Activated naive CD8-positive, alpha-beta T cell (primary cell): ENCODE measurements around the gene DYRK1A.

Source experiments
- H3K27ac Mint-ChIP-seq: one replicate; pipeline ENCODE4 v1.8.0; 2021; ENCODE audit warnings: mixed read lengths
- H3K27me3 Mint-ChIP-seq: one replicate; pipeline ENCODE4 v1.8.0; 2021; ENCODE audit warnings: mixed read lengths
- H3K36me3 Mint-ChIP-seq: one replicate; pipeline ENCODE4 v1.8.0; 2021; ENCODE audit warnings: mixed read lengths
- H3K4me1 Mint-ChIP-seq: one replicate; pipeline ENCODE4 v1.8.0; 2021; ENCODE audit warnings: low read depth, mixed read lengths
- H3K4me3 Mint-ChIP-seq: one replicate; pipeline ENCODE4 v1.8.0; 2021; ENCODE audit warnings: mild to moderate bottlenecking, mixed read lengths
- H3K9me3 Mint-ChIP-seq: one replicate; pipeline ENCODE4 v1.8.0; 2021; ENCODE audit warnings: low read depth, mixed read lengths

DYRK1A gene

GRCh38 chr21:37454869-37455503 is 88.4 kb downstream of the DYRK1A start:
- H3K36me3 Mint-ChIP-seq: peaks cover 11% of the 10 kb centered on the region
- no peaks in the 10 kb centered on the region for H3K27me3 Mint-ChIP-seq
- H3K27ac Mint-ChIP-seq: peak overlapping the region; percentile 89
- peaks cover 86% of the 10 kb centered on the region for H3K4me1 Mint-ChIP-seq
- no peaks in the 10 kb centered on the region for H3K9me3 Mint-ChIP-seq
- H3K4me3 Mint-ChIP-seq: peak overlapping the region; percentile 46

DNA sequence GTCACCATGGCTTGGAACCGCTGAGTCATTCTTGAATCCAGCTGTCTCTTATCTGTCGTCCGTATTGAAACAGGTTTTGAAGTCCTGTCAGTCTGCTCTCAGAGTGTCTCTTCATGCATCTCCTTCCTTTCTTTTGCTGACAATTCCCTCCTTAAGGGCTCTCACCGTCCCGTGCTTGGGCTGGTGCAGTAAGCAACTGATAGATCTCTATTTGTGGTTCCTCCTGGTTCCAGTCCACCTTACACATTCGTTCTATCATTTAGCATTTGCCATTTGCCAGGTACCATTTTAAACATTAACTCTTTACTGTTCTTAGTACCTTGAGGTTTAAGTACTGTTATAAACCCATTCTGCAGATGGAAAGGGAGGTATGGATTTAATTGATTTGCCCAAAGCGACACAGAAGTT is 88.9 kb downstream of the DYRK1A start:
- no peak overlapping the region for H3K4me3 Mint-ChIP-seq

DNA sequence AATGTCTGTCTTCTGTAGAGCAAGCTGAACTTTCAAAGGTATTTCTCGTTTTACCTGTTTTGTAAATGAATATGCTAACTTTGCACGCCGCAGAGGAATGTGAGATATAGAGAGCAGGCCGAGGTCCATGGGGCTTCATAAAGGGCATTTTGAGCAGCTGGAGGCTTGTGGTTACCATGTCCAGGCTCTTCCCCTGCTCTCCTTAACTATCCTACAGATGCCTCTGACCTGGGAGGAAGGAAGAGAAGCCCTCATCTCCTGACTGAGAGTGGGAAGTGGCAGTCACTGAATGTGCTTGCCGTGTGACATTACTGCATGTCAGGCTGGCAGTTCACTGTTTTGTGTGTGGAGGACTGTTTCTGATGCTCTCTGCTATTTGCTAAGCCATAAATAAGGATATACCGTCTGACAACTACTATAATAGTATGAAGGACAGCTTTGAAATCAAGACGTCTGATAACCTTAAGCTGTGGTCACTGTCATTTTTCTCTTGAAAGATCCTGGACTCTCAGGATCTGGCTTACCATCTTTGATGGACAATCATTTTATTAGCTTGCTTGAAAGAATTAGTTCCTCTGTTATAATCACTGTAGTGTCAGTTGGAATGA is 92.2 kb downstream of the DYRK1A start:
- peak overlapping the region; percentile 57 for H3K4me3 Mint-ChIP-seq
- H3K9me3 Mint-ChIP-seq: no peaks in the 10 kb centered on the region
- H3K4me1 Mint-ChIP-seq: peaks cover 88% of the 10 kb centered on the region
- H3K36me3 Mint-ChIP-seq: peaks cover 6% of the 10 kb centered on the region
- peak overlapping the region; percentile 91 for H3K27ac Mint-ChIP-seq
- no peaks in the 10 kb centered on the region for H3K27me3 Mint-ChIP-seq

More for the DNA sequence above, 88.9 kb downstream of the DYRK1A start:
- no peaks in the 10 kb centered on the region for H3K27me3 Mint-ChIP-seq
- H3K36me3 Mint-ChIP-seq: peaks cover 11% of the 10 kb centered on the region
- peaks cover 86% of the 10 kb centered on the region for H3K4me1 Mint-ChIP-seq
- no peaks in the 10 kb centered on the region for H3K9me3 Mint-ChIP-seq
- peak overlapping the region; percentile 89 for H3K27ac Mint-ChIP-seq

DNA sequence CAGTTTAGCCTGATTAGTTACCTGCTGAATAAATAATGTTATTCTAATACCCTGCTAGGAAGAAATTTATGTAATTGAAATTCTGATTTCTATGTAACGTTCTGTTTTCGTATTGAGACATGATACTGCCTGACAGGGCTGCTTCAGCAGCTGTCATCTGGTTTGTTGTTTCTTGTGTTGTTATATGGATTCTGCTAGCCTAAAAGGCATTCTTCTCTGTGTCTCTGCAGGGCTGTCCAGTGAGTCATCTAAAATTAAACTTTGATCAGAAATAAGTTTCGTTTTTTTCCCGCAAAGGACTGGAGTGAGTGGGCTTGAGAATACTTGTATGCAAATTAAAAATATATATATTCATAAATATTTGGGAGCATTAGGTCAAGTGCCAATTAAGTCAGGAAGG is 93.0 kb downstream of the DYRK1A start:
- H3K4me1 Mint-ChIP-seq: peaks cover 90% of the 10 kb centered on the region

DNA sequence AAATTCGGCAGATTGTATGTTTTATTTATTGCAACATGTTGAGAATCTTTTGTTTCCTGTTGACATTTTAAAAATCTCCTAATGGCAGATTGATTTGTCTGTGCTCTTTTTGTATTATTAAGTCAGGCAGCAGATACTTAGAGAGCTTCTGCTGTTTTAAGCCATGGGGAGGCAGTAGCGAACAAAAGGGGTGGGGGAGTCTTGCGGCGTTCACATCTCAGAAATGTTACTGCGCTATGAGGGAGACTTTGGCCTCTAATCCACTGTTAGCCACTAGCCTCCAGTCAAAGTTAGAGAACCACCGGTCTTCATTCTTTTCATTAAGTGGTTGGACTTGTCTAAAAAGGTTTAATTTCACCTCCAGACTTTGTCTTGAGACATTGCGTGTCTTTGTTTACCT is 93.6 kb downstream of the DYRK1A start:
- H3K9me3 Mint-ChIP-seq: no peaks in the 10 kb centered on the region
- no peaks in the 10 kb centered on the region for H3K27me3 Mint-ChIP-seq
- H3K4me1 Mint-ChIP-seq: peaks cover 89% of the 10 kb centered on the region
- H3K4me3 Mint-ChIP-seq: no peak overlapping the region
- no peak overlapping the region for H3K27ac Mint-ChIP-seq
- peaks cover 3% of the 10 kb centered on the region for H3K36me3 Mint-ChIP-seq

More for the DNA sequence above, 93.0 kb downstream of the DYRK1A start:
- Mint-ChIP-seq H3K4me3 (peak overlapping the region; percentile 31), H3K9me3 (no peaks in the 10 kb centered on the region), H3K27me3 (no peaks in the 10 kb centered on the region), H3K36me3 (peaks cover 6% of the 10 kb centered on the region), H3K27ac (peak overlapping the region; percentile 91)

DNA sequence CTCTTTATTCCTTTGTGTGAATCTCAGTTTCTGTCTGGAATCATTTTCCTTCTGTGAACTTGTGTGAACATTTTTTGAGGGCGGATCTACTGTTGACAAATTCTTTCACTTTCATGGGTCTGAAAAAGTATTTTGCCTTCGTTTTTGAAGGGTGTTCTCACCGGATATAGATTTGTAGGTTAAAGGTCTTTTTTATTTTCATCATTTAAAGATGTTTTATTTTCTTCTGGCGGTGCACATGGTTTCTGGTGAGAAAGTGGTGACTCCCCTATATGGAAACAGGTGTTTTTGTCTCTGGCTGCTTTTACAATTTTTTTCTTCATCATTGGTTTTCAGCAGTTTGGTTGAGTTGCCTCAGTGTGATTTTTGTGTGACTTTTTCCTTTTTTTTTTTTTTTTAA is 94.9 kb downstream of the DYRK1A start:
- Mint-ChIP-seq H3K27me3 (no peaks in the 10 kb centered on the region), H3K4me1 (peaks cover 83% of the 10 kb centered on the region), H3K9me3 (no peaks in the 10 kb centered on the region), H3K36me3 (no peaks in the 10 kb centered on the region), H3K27ac (peak overlapping the region; percentile 70), H3K4me3 (peak overlapping the region; percentile 17)

DNA sequence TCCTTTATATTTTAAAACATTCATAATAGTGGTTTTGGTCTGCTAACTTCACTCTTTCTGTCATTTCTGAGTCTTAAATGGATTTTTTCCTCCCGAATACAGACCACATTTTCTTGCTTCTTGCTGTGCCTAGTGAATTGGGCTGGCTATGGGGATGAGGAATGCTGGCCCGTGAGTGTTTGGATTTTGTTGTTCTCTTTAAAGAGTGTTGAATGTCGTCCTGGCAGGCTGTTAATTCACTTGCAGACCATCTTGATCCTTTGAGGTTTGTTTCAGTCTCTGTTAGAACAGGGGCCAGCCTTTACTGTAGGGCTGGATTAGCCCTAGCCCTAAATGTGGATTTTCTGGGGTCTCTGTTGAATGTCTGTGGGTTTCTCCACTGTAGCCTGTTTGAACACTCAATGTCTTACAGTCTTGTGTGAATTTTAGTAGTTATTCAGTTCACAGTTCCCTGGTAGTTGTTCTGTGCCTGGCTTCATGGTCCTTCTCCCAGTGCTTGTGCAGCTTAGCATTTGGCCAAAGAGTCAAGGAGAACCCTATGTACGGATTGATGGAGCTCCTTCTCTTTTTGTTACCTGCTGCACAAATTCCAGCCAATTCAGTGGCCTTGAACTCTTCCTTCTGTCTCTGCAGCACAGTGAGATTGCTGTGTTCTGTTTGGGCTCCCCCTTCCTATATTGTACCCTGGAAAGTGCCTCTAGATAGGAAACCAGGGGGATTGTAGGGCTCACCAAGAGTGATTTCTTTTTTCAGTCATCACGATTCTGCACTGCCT is 95.7 kb downstream of the DYRK1A start:
- peak overlapping the region; percentile 70 for H3K27ac Mint-ChIP-seq
- H3K4me1 Mint-ChIP-seq: peaks cover 81% of the 10 kb centered on the region
- H3K9me3 Mint-ChIP-seq: no peaks in the 10 kb centered on the region
- H3K36me3 Mint-ChIP-seq: peaks cover under 1% of the 10 kb centered on the region
- no peaks in the 10 kb centered on the region for H3K27me3 Mint-ChIP-seq
- H3K4me3 Mint-ChIP-seq: peak overlapping the region; percentile 51

DNA sequence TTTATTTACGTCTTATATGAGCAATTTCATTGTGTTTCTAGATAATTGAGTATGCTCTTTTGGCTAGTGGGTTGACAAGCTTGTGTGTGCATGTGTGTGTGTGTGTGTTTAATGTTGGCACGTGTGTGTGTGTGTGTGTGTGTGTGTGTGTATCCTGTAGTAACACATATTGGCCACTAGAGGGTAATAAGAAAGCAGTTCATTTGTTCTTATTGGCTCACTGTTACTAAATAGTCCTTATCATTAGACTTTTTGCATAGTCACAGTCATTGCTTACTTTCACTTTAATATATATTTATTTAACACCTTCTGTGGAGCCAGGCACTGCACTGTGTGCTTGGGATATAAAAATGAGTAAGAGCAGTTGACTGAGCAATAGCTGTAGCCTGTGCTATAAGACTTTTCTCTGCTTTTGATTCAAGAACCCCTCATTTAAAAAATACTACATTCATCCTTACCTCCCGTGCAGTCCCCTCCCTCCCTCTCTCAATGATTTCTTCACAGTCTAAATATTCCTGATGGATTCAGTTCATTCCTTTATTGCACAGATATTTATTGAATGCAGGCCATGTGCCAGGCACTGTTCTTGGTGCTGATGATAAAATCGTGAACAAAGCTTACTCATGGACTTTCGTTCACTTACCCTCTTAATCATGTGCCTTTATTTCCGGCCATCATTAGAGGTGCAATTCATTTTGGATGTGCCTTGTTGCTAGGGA is 96.7 kb downstream of the DYRK1A start:
- H3K4me1 Mint-ChIP-seq: peaks cover 79% of the 10 kb centered on the region
- H3K9me3 Mint-ChIP-seq: no peaks in the 10 kb centered on the region
- no peaks in the 10 kb centered on the region for H3K27me3 Mint-ChIP-seq
- H3K36me3 Mint-ChIP-seq: peaks cover 4% of the 10 kb centered on the region
- H3K27ac Mint-ChIP-seq: peak overlapping the region; percentile 83
- peak overlapping the region; percentile 40 for H3K4me3 Mint-ChIP-seq

DNA sequence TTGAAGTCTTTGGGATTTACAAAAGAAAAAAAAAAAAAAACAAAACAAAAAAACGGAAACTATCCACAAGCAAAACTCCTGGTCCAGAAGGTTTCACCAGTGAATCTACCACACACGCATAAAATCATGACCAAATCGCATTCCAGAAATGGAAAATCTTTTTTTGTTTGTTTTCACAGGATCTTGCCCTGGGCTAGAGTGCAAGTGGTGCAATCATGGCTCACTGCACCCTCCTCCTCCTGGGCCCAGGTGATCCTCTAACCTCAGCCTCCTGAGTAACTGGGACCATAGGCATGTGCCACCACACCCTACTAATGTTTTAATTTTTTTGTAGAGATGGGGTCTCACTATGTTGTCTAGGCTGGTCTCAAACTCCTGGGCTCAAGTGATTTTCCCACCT is 100.5 kb downstream of the DYRK1A start:
- peaks cover 20% of the 10 kb centered on the region for H3K36me3 Mint-ChIP-seq
- H3K27ac Mint-ChIP-seq: no peak overlapping the region
- peaks cover 81% of the 10 kb centered on the region for H3K4me1 Mint-ChIP-seq
- H3K9me3 Mint-ChIP-seq: no peaks in the 10 kb centered on the region
- H3K27me3 Mint-ChIP-seq: no peaks in the 10 kb centered on the region
- no peak overlapping the region for H3K4me3 Mint-ChIP-seq

- no peak overlapping the region for H3K4me3 Mint-ChIP-seq
- peaks cover 20% of the 10 kb centered on the region for H3K36me3 Mint-ChIP-seq
- H3K4me1 Mint-ChIP-seq: peaks cover 77% of the 10 kb centered on the region
- peak overlapping the region; percentile 2 for H3K27ac Mint-ChIP-seq
- no peaks in the 10 kb centered on the region for H3K9me3 Mint-ChIP-seq
- no peaks in the 10 kb centered on the region for H3K27me3 Mint-ChIP-seq
Measured at GRCh38 chr21:37468909-37469308, 102.3 kb downstream of the DYRK1A start.

- Mint-ChIP-seq H3K4me3 (no peak overlapping the region), H3K36me3 (peaks cover 20% of the 10 kb centered on the region), H3K4me1 (peaks cover 74% of the 10 kb centered on the region), H3K27me3 (no peaks in the 10 kb centered on the region), H3K27ac (no peak overlapping the region), H3K9me3 (no peaks in the 10 kb centered on the region)
Measured at GRCh38 chr21:37469441-37469840, 102.9 kb downstream of the DYRK1A start.

DNA sequence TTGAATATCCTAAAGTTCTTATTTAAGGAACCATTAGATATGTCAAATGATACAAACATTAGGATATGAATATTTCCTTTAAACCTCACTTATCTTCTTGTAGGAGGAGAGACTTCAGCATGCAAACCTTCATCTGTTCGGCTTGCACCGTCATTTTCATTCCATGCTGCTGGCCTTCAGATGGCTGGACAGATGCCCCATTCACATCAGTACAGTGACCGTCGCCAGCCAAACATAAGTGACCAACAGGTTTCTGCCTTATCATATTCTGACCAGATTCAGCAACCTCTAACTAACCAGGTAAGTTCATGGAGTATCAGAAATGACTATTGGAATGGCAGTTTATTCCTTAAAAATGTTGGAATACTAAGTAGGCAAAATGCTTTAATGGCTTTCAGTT is 106.0 kb downstream of the DYRK1A start:
- H3K27me3 Mint-ChIP-seq: no peaks in the 10 kb centered on the region
- peak overlapping the region; percentile 10 for H3K27ac Mint-ChIP-seq
- H3K4me1 Mint-ChIP-seq: peaks cover 84% of the 10 kb centered on the region
- peaks cover 19% of the 10 kb centered on the region for H3K36me3 Mint-ChIP-seq
- no peaks in the 10 kb centered on the region for H3K9me3 Mint-ChIP-seq
- H3K4me3 Mint-ChIP-seq: no peak overlapping the region

DNA sequence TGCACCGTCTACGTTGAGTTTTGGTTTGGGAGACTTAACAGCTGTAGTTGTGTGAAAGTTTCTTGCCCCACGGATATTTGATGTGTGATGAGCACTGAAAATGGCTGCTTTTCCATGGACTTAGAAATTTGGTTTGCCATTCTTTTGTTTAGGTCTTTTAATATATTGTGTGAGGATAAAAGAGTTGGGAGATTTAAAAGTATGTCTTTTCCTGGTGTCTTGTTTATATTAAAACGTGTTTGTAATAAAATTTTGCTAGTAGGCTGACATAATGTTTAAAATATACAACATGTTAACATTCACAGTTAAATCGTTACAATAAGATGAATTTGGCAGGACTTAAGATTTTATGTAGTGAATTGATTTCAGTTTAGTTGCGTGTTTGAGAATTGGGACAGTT is 106.9 kb downstream of the DYRK1A start:
- H3K4me3 Mint-ChIP-seq: no peak overlapping the region
- H3K27me3 Mint-ChIP-seq: no peaks in the 10 kb centered on the region
- H3K4me1 Mint-ChIP-seq: peaks cover 84% of the 10 kb centered on the region
- peaks cover 16% of the 10 kb centered on the region for H3K36me3 Mint-ChIP-seq
- H3K9me3 Mint-ChIP-seq: no peaks in the 10 kb centered on the region
- H3K27ac Mint-ChIP-seq: peak overlapping the region; percentile 7

- H3K9me3 Mint-ChIP-seq: no peaks in the 10 kb centered on the region
- peaks cover 12% of the 10 kb centered on the region for H3K36me3 Mint-ChIP-seq
- no peaks in the 10 kb centered on the region for H3K27me3 Mint-ChIP-seq
- peaks cover 80% of the 10 kb centered on the region for H3K4me1 Mint-ChIP-seq
- H3K4me3 Mint-ChIP-seq: no peak overlapping the region
- H3K27ac Mint-ChIP-seq: peak overlapping the region; percentile 73
Measured at GRCh38 chr21:37474342-37474741, 107.8 kb downstream of the DYRK1A start.
